SH-SY5Y (cell line): Measurements from ENCODE around the gene ABCB8.

ENCODE experiments used
- GATA2 ChIP-seq: IDR thresholded peaks from 2 replicates; pipeline ENCODE4 v1.6.1; 2011; ENCODE audit warnings: mild to moderate bottlenecking, low read depth, low read length
- GATA3 ChIP-seq: IDR thresholded peaks from 2 replicates; pipeline ENCODE4 v1.6.1; 2011; ENCODE audit warnings: low read depth, mild to moderate bottlenecking, low read length, moderate library complexity

The ABCB8 gene

DNA sequence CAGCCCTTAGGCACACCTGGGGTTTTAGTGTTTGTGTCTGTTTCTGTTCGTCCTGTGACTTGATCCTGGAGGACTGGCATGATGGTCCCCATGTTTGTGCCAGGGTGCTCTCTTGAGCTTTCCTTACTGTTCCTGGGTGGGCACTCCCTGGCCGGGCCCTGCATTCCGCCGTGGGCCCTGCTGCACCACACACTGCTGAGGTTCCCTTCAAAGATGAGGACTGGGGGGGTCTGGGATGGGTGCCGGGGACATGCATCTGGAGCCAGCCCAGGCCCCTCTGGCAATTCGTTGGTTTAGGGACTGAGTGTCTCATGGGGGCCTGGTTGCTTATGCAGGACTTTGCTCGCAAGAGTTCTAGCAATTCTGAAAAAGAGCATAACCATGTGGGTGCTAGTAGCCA is 62.8 kb downstream of the ABCB8 start:
- no peak for TF ChIP-seq GATA3
- no peak for TF ChIP-seq GATA2

- TF ChIP-seq GATA2 (no peak), GATA3 (no peak)
These were observed 63.2 kb downstream of the ABCB8 start for GRCh38 chr7:151091431-151091830.

GRCh38 chr7:151091988-151092387 is 63.7 kb downstream of the ABCB8 start:
- TF ChIP-seq GATA2 (no peak), GATA3 (no peak)

GRCh38 chr7:151093748-151094147 is 65.5 kb downstream of the ABCB8 start:
- TF ChIP-seq GATA3 (no peak), GATA2 (no peak)

GRCh38 chr7:151094675-151095074 is 66.4 kb downstream of the ABCB8 start:
- no peak for TF ChIP-seq GATA2
- no peak for TF ChIP-seq GATA3

- TF ChIP-seq GATA2 (no peak), GATA3 (no peak)
These were observed 67.0 kb downstream of the ABCB8 start for GRCh38 chr7:151095123-151095797.

DNA sequence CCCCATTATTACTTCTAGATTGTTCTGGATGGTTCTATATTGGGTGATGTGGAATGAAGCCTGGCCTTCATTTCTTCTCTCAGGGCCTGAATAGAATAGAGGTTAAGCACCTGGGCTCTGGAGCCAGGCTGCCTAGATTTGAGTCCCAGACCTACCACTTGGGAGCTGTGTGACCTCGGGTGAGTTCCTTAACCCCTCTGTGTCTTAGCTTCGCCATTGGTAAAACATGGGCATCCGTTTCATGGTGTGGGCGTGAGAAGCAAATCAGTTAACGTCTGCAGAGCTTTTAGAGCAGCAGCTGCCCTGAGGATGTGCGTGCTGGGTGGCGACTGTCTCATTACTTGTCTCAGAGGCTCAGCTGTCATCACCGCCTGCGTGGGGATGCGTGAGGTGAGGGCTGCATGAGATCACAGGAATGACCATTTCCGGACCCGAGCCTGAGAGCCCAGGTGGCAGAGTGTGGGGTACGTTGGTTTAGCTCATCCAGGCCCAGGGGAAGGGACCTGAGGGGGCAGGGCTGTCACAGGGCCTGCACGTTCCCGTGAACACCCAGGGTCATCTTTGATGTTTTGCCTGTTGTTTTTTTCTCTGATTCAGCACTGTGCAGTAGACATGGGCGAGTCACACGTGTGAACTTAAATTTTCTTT is 67.7 kb downstream of the ABCB8 start:
- TF ChIP-seq GATA2 (no peak), GATA3 (no peak)
